C4-2B (cell line): ENCODE data around the gene ZNF296.

Experiments
- ZFX ChIP-seq: fragments of 450-650 bp; IDR thresholded peaks from 2 replicates; pipeline ENCODE4 v1.6.1; 2017
- TF ChIP-seq, protein P1 (sequence below): fragments of 450-650 bp; conservative IDR thresholded peaks from 2 replicates; pipeline ENCODE4 v1.5.1; 2017; ENCODE audit warnings: mild to moderate bottlenecking

DNA sequence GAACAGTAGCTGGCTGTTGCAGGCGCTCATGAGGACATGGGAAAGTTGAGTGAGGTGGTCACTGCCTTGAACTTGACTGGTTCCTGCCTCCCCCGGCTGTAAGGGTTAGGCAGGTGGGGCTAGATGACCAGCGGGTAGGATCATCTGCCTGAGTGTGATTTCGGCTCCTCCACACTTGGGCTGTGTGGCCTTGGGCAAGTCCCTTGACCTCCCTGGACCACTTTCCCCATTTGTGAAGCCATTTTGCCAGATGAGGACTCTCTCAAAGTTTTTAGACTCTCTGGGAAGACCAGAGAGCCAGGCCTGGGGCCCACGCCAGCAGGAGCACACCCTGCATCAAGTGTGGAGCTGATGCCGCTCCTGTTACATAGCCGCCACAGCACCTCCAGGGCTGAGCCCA is 26.2 kb upstream of the ZNF296 start:
- TF ChIP-seq, protein P1, sequence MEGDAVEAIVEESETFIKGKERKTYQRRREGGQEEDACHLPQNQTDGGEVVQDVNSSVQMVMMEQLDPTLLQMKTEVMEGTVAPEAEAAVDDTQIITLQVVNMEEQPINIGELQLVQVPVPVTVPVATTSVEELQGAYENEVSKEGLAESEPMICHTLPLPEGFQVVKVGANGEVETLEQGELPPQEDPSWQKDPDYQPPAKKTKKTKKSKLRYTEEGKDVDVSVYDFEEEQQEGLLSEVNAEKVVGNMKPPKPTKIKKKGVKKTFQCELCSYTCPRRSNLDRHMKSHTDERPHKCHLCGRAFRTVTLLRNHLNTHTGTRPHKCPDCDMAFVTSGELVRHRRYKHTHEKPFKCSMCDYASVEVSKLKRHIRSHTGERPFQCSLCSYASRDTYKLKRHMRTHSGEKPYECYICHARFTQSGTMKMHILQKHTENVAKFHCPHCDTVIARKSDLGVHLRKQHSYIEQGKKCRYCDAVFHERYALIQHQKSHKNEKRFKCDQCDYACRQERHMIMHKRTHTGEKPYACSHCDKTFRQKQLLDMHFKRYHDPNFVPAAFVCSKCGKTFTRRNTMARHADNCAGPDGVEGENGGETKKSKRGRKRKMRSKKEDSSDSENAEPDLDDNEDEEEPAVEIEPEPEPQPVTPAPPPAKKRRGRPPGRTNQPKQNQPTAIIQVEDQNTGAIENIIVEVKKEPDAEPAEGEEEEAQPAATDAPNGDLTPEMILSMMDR = no peak
- no peak for TF ChIP-seq ZFX
